ENCODE results near the gene ITPR3. TPM values are rescaled to one million over a fixed set of nuclear protein-coding genes. Genes with fewer than 3 reads are reported as not detected.
A peak's percentile ranks its signal among the peaks of the same experiment; 100 is the strongest.

ITPR3 gene
- polyA plus RNA-seq, 1 of the 3 experiments (the other 2 are of a cell fraction): 8.1 TPM

DNA sequence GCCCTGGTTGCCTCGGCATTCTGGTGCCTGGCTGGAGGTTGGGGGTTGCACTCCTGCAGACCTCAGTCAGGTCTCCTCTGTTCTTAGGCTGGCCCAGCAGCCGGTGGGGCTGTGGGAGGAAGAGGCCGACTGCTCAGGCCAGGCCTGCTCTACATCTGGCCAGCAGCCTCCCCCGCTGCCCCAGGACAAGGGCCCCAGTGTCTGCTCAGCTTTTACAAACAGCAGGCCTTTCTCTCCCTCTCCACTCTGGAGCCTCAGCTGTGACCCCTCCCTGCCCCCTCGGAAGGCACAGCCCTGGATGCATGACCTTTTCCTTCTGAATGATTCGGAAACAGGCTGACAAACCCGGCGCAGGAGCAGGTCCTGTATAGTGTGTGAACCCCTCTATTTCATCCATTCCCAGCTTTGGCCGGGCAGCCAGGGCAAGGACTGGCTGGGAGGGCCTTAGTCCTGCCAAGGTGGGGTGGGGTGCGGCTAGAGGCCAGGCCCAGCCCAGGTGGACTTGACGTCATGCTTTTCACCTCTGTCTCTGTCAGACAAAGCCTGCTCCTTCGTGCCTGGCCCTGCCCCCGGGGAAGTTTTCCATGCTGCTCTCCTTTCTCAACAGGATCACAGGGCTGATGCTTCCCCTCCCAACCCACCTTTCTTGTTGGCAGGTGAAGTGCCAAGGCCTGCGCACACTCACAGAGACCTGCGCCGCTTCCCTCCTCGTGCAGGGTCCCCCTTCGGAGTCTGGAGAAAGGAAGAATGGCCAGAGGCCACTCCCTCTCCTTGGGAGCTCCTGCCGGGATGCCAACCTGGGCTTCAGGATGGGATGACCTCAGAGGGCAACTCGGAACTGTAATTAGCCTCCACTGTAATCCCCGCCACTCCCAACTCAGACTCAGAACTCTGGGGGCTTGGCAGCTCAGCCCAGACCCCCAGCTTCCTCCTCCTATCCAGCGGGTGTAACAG lies 10.1 kb upstream of the ITPR3 start:
- Histone ChIP-seq H3K27ac (ENCODE audit: low read depth in 2 of 2, low read length in 1 of 2) (peak overlapping the region in 1 of 2 experiments; percentile 90; a peak in 2 of 4 replicates), H3F3A (replicated peaks; ENCODE audit: insufficient read depth) (no peaks in the 10 kb centered on the region), H3K9ac (no peak overlapping the region), H3K9me2 (no peaks in the 10 kb centered on the region), H4K20me1 (ENCODE audit: insufficient read depth) (no peaks in the 10 kb centered on the region), H3K27me3 (ENCODE audit: insufficient read depth) (no peaks in the 10 kb centered on the region), H3K9me3 (no peaks in the 10 kb centered on the region), H3K79me2 (ENCODE audit: insufficient read depth) (no peaks in the 10 kb centered on the region), H3K4me2 (no peak overlapping the region), H2AFZ (ENCODE audit: low read depth) (no peak overlapping the region), H3K4me1 (ENCODE audit: control insufficient read depth in 1 of 2, insufficient read depth in 2 of 2, low read depth in 1 of 2, low read length in 1 of 2) (peaks cover 9 to 50% of the 10 kb centered on the region in 2 experiments; a peak in 2 of 4 replicates), H3K4me3 (ENCODE audit: low read depth in 2 of 2, low read length in 1 of 2) (no peak overlapping the region), H3K36me3 (replicated peaks in 1 of 2; ENCODE audit: control insufficient read depth in 1 of 2, insufficient read depth in 2 of 2, low read length in 1 of 2) (no peaks in the 10 kb centered on the region)
- ChIA-PET CTCF (interaction anchor here (0.6 to 3.0 kb wide), 11 partner anchors 11 to 543 kb away, joined by 3 to 14 read pairs (median 3); no protein-coding TSS in a partner anchor), POLR2A (interaction anchor here (0.5 to 2.1 kb wide), 2 partner anchors 10 to 240 kb away, joined by 5 to 7 read pairs; partner anchors contain the start of gene ITPR3)
- peak; percentile 86 for DNase-seq
- TF ChIP-seq YY1 (IDR thresholded peaks at IDR 0.05; ENCODE audit: low read depth) (no peak), RCOR1 (IDR thresholded peaks at IDR 0.05; ENCODE audit: low read length) (0 out of 2 replicates have a peak, but pooled peaks have one; percentile 64), CHD2 (IDR thresholded peaks at IDR 0.05; ENCODE audit: low read length, partially characterized antibody) (peak; percentile 78), TCF12 (IDR thresholded peaks at IDR 0.05) (peak; percentile 20; the same call in 1 of the 2 replicates), FOXJ3 (CRISPR knock-in tag; IDR thresholded peaks at IDR 0.05) (0 out of 2 replicates have a peak, but pooled peaks have one; percentile 25), NRF1 (IDR thresholded peaks at IDR 0.05; ENCODE audit: low read depth, low read length) (no peak)
- 88% methylated on average over 17 of the region's 22 CpGs for WGBS (ENCODE audit: low lambda C conversion rate)

DNA sequence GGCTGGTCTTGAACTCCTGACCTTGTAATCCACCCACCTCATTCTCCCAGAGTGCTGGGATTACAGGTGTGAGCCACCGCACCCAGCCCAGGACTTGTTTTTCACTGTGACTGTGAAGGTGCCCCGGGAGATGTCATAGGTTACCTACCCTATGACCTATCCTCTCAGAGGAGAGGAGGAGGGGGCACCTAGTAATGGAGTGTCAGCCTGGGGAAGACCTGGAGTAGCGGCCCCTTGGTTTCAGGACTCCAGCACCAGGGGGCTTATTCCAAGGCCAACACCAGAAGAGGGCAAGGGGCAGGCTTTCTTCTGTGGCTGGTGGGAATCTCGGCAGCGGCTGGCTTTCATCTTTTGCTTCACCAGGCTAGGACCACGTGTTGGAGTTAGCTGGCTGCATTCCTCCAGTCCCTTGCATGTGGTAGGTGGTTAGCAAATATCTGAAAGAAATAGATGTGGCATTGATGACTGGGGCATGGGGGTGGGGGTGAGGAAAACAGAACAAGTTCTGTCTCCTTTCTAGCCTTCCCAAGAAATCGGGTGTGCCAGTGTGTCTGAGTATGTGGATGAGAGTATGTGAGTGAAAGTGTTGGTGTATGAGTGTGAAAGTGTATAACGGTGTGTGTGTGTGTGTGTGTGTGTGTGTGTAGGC lies 7.9 kb upstream of the ITPR3 start:
- H3K79me2 ChIP-seq (ENCODE audit: insufficient read depth): no peaks in the 10 kb centered on the region
- no peak overlapping the region for H3K9ac ChIP-seq
- H3K4me3 ChIP-seq (ENCODE audit: low read depth in 2 of 2, low read length in 1 of 2): no peak overlapping the region
- no peaks in the 10 kb centered on the region for H3K9me3 ChIP-seq
- ChIA-PET CTCF (interaction anchor here (0.8 to 1.5 kb wide), 5 partner anchors 19 to 41 kb away, joined by 3 to 6 read pairs (median 3); no protein-coding TSS in a partner anchor), POLR2A (no interaction called here)
- H3K4me2 ChIP-seq: no peak overlapping the region
- peaks cover 9 to 33% of the 10 kb centered on the region in 2 experiments; a peak in 2 of 4 replicates for H3K4me1 ChIP-seq (ENCODE audit: control insufficient read depth in 1 of 2, insufficient read depth in 2 of 2, low read depth in 1 of 2, low read length in 1 of 2)
- no peak overlapping the region for H2AFZ ChIP-seq (ENCODE audit: low read depth)
- TF ChIP-seq FOXM1 (IDR thresholded peaks at IDR 0.05; ENCODE audit: low read depth) (no peak), RFX5 (IDR thresholded peaks at IDR 0.05; ENCODE audit: low read length) (no peak), RXRA (IDR thresholded peaks at IDR 0.05; ENCODE audit: borderline replicate concordance, low read depth) (no peak), GABPA (IDR thresholded peaks at IDR 0.05; ENCODE audit: low read depth) (no peak), EP300 (IDR thresholded peaks at IDR 0.05; ENCODE audit: borderline replicate concordance in 1 of 2, low read depth in 1 of 2, low read length in 1 of 2) (no peak), REST (IDR thresholded peaks at IDR 0.05; ENCODE audit: low read depth, low read length) (no peak), CHD2 (IDR thresholded peaks at IDR 0.05; ENCODE audit: low read length, partially characterized antibody) (no peak)
- peaks cover 4% of the 10 kb centered on the region for H3F3A ChIP-seq (replicated peaks; ENCODE audit: insufficient read depth)
- H4K20me1 ChIP-seq (ENCODE audit: insufficient read depth): no peaks in the 10 kb centered on the region
- H3K27ac ChIP-seq (ENCODE audit: low read depth in 2 of 2, low read length in 1 of 2): no peak overlapping the region; a peak in 1 of 4 replicates
- no peak for DNase-seq
- no peaks in the 10 kb centered on the region for H3K9me2 ChIP-seq
- H3K27me3 ChIP-seq (ENCODE audit: insufficient read depth): no peaks in the 10 kb centered on the region
- WGBS (ENCODE audit: low lambda C conversion rate): 87% methylated on average over 8 of the region's 8 CpGs
- H3K36me3 ChIP-seq (replicated peaks in 1 of 2; ENCODE audit: control insufficient read depth in 1 of 2, insufficient read depth in 2 of 2, low read length in 1 of 2): no peaks in the 10 kb centered on the region
